Measurements from ENCODE around the gene HDAC2.

The HDAC2 gene

DNA sequence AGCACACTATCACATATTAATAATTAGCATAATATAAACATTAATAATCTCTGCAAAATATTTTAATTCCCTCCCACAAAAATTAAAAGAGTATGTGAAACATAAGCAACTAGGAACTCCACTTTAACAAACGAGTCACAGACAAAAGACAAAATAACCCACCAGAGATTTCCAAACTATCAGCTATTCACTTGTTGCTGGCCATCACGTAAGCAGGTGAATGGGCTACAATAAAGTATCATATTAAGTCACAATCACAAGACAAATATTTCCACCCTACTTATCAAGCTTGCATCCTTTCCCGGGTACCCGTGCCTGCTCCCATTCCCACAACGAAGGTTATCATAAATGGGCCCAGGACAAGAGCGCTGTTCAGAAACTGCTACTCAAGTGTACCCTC is 2.5 kb downstream of the HDAC2 start:
- DNase-seq (ENCODE audit: low spot score) (no peak), ATAC-seq (ENCODE audit: low read depth) (no peak)
- H3K9me3 ChIP-seq (ENCODE audit: severe bottlenecking), result no peaks in the 10 kb centered on the region
- no peak overlapping the region for H3K27ac ChIP-seq (ENCODE audit: poor library complexity, severe bottlenecking)
- H3K27me3 ChIP-seq (ENCODE audit: insufficient read depth, poor library complexity, severe bottlenecking), result no peaks in the 10 kb centered on the region
- H3K36me3 ChIP-seq (ENCODE audit: low read depth), result no peaks in the 10 kb centered on the region
- H3K4me3 ChIP-seq (ENCODE audit: severe bottlenecking), result peak overlapping the region; percentile 96
- TF ChIP-seq, protein P1, sequence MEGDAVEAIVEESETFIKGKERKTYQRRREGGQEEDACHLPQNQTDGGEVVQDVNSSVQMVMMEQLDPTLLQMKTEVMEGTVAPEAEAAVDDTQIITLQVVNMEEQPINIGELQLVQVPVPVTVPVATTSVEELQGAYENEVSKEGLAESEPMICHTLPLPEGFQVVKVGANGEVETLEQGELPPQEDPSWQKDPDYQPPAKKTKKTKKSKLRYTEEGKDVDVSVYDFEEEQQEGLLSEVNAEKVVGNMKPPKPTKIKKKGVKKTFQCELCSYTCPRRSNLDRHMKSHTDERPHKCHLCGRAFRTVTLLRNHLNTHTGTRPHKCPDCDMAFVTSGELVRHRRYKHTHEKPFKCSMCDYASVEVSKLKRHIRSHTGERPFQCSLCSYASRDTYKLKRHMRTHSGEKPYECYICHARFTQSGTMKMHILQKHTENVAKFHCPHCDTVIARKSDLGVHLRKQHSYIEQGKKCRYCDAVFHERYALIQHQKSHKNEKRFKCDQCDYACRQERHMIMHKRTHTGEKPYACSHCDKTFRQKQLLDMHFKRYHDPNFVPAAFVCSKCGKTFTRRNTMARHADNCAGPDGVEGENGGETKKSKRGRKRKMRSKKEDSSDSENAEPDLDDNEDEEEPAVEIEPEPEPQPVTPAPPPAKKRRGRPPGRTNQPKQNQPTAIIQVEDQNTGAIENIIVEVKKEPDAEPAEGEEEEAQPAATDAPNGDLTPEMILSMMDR (IDR thresholded peaks at IDR 0.05; ENCODE audit: poor library complexity, severe bottlenecking), result no peak
- H3K4me1 ChIP-seq (ENCODE audit: insufficient read depth, poor library complexity, severe bottlenecking), result peaks cover 3% of the 10 kb centered on the region

- Histone ChIP-seq H3K27ac (ENCODE audit: poor library complexity, severe bottlenecking) (no peak overlapping the region), H3K27me3 (ENCODE audit: insufficient read depth, poor library complexity, severe bottlenecking) (no peaks in the 10 kb centered on the region), H3K36me3 (ENCODE audit: low read depth) (no peaks in the 10 kb centered on the region), H3K4me1 (ENCODE audit: insufficient read depth, poor library complexity, severe bottlenecking) (peaks cover 3% of the 10 kb centered on the region), H3K4me3 (ENCODE audit: severe bottlenecking) (no peak overlapping the region), H3K9me3 (ENCODE audit: severe bottlenecking) (no peaks in the 10 kb centered on the region)
- DNase-seq (ENCODE audit: low spot score) (no peak), ATAC-seq (ENCODE audit: low read depth) (no peak)
- TF ChIP-seq, protein P1 (IDR thresholded peaks at IDR 0.05; ENCODE audit: poor library complexity, severe bottlenecking), result no peak
These were observed 3.2 kb downstream of the HDAC2 start for GRCh38 chr6:113967777-113968176.

DNA sequence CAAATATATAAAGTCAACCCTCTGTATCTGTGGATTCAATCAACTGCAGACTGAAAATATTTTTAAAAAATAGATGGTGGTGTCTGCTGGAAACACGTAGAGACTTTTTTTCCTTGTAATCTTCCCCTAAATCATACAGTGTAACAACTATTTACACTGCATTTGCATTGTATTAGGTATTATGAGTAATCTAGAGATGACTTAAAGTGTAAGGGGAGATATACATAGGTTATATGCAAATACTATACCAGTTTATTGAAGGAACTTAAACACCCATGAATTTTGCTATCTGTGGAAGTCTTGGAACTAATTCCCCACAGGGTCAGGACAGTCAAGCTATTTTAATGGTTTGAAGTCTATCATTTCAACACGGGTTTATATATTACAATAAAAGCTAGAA is 10.2 kb downstream of the HDAC2 start:
- Histone ChIP-seq H3K9me3 (ENCODE audit: severe bottlenecking) (no peaks in the 10 kb centered on the region), H3K4me3 (ENCODE audit: severe bottlenecking) (no peak overlapping the region), H3K27ac (ENCODE audit: poor library complexity, severe bottlenecking) (no peak overlapping the region), H3K4me1 (ENCODE audit: insufficient read depth, poor library complexity, severe bottlenecking) (peaks cover 5% of the 10 kb centered on the region), H3K36me3 (ENCODE audit: low read depth) (peaks cover 38% of the 10 kb centered on the region), H3K27me3 (ENCODE audit: insufficient read depth, poor library complexity, severe bottlenecking) (no peaks in the 10 kb centered on the region)
- TF ChIP-seq, protein P1 (IDR thresholded peaks at IDR 0.05; ENCODE audit: poor library complexity, severe bottlenecking), result no peak
- ATAC-seq (ENCODE audit: low read depth) (no peak), DNase-seq (ENCODE audit: low spot score) (no peak)

- H3K36me3 ChIP-seq (ENCODE audit: low read depth), result peaks cover 54% of the 10 kb centered on the region
- DNase-seq (ENCODE audit: low spot score) (no peak), ATAC-seq (ENCODE audit: low read depth) (no peak)
- no peak overlapping the region for H3K27ac ChIP-seq (ENCODE audit: poor library complexity, severe bottlenecking)
- H3K4me3 ChIP-seq (ENCODE audit: severe bottlenecking), result no peak overlapping the region
- H3K4me1 ChIP-seq (ENCODE audit: insufficient read depth, poor library complexity, severe bottlenecking), result peaks cover 5% of the 10 kb centered on the region
- no peaks in the 10 kb centered on the region for H3K27me3 ChIP-seq (ENCODE audit: insufficient read depth, poor library complexity, severe bottlenecking)
- TF ChIP-seq, protein P1 (IDR thresholded peaks at IDR 0.05; ENCODE audit: poor library complexity, severe bottlenecking), result no peak
- no peaks in the 10 kb centered on the region for H3K9me3 ChIP-seq (ENCODE audit: severe bottlenecking)
These were observed 11.7 kb downstream of the HDAC2 start for GRCh38 chr6:113959235-113959634.

DNA sequence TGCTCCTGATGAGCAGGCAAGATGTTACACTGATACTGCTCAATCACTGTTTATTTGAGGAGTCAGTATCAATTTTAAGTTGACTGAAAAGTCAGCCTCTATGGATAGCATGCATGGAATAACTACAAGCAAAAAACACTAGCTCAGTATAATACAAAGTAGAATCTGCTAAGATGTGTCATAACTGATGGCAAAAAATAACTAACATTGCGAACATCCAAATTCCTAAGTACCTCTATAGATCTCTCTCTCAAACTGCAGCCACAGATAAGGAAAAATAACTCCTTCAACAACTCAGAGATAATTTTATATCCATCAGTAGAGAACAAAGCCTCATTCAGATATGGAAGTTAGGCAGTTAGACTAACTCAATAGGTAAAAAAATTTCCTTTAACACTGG is 16.3 kb downstream of the HDAC2 start:
- H3K4me3 ChIP-seq (ENCODE audit: severe bottlenecking), result no peak overlapping the region
- H3K4me1 ChIP-seq (ENCODE audit: insufficient read depth, poor library complexity, severe bottlenecking), result peaks cover 10% of the 10 kb centered on the region
- ATAC-seq (ENCODE audit: low read depth) (no peak), DNase-seq (ENCODE audit: low spot score) (no peak)
- H3K36me3 ChIP-seq (ENCODE audit: low read depth), result peaks cover 83% of the 10 kb centered on the region
- no peaks in the 10 kb centered on the region for H3K27me3 ChIP-seq (ENCODE audit: insufficient read depth, poor library complexity, severe bottlenecking)
- no peaks in the 10 kb centered on the region for H3K9me3 ChIP-seq (ENCODE audit: severe bottlenecking)
- TF ChIP-seq, protein P1 (IDR thresholded peaks at IDR 0.05; ENCODE audit: poor library complexity, severe bottlenecking), result no peak
- no peak overlapping the region for H3K27ac ChIP-seq (ENCODE audit: poor library complexity, severe bottlenecking)
